Activated CD4-positive, alpha-beta T cell treated with anti-CD3 and anti-CD28 coated beads, Interleukin-2, amount 50 U/mL, for 1 hour (primary cell): ENCODE data around the gene KRT75.

Experiments used
- DNase-seq: peaks from one replicate; pipeline ENCODE4 v3.0.0-alpha.2; 2020

Gene KRT75

DNA sequence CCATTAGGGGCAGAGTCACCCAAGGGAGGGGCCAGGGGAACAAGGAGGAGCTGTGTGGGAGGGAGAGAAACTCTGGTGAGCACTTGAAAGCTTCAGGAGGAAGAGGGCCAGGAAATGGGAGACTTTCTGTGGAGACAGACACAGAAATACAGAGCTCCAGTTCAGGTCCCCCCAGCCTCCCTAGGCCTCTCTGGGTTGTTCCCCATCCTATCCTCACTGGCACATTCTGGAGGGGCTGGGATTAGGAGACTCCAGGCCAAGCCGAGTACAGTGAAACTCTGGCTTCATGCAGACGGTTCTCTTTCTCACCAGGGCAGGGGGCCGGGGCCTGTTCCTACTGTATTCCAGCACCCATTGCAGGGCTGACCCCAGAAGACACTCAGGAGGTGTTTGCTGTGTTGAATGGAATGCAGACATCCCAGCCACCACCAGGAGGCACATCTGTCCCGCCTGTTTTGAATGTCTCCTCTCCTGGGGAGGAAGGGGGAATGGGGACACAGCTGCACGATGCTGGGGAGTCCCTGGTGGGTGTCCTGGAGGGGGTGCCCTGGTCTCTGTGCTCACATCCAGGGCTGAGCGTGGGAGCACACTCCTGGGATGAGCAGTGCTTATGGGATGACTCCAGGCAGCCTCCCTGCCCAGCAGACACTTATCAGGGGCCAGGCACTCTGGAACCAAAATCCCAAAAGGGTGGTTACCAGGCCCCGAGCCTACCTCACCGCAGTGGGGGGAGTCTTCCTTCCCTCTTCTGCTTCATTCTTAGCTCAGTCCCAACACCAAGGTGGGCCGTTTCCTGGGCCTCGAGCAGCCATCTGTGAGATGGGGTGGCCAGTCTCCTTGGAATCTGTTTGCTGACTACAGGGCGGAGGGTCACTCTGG is 43.2 kb downstream of the KRT75 start:
- no peak for DNase-seq

DNA sequence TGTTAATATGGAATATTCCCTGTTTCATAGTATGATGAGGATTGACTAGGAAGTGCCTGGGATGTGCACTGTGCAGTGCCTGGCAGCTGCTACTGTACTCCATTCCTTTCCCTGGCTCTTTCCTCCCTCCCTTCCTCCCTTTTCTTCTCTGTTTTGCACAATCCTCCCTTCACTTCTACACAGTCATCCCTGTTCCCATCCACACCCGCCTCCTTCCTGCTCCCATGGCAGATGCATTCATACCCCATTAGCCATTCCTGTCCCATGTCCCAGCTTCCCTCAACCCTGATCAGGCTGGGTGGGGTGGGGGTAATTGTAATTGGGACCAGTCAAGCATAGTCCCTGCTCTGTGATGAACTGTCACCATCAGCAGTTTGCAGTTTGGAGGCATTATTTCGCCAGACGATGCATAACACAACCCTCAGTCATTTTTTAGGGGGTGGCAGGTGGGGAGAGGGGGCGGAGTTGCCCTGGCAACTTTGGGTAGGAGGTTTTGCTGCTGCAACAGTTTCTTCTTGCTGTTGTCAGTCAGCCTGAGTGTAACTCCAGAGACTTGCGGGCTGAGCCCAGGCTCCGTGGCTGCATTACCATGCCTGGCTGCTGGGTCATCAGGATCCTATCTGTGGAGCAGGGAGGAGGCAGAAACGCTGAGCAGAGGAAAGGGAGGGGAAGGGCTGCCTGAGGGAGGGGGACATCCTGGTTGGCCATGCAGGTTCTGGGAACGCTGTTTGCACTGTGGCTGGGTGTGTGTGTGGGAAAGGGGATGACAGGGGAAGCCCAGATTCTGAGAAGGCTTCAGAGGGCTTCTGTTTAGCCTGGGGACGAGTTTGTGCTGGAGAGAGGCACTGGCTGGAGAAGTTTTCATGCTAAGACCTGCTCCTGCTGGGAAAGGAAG is 44.6 kb downstream of the KRT75 start:
- DNase-seq: no peak

DNA sequence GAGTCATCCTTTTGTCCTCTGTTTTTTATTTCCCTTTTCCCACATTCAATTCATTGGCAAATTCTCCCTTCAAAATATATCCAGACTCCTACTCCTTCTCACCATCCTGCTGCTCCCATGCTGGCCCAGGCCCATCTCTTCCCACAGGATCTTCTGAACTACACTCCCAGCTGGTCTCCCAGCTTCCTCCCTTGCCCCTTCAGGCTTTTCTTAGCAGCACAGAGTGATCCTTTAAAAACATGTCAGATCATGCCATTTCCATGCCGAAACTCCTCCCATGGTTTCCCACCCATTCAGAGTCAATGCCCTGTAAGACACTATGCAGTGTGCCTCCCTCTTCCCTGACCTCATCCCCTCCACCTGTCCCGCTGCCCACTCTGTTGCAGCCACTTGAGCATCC is 46.3 kb downstream of the KRT75 start:
- DNase-seq: no peak

DNA sequence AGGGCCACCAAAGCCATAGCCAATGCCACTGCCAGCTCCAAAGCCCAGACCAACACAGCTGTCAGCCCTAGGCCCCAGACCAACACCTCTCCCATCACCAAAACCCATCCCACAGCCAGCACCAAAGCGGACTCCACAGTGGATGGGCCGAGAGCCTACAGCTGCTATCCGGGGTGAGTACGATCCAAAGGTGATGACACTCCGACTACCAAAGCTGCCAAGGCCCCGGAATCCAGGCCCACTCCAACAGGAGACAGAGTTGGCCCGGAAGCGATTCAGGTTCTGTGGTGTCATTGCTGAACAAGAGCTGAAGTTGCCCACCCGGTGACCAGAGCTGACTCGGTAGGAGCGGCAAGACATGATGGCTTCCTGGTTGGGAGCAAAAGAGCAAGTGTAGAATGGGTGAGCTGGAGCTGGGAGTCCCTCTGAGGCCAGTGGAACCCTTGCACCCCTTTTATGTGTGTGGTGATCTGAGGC is 48.9 kb downstream of the KRT75 start, which contains the start of gene KRT84:
TSS of gene KRT84 (minus strand) at position 427 of the 477 bp plus-strand sequence. CDS start at position 360, 67 bp downstream.
- DNase-seq: no peak

DNA sequence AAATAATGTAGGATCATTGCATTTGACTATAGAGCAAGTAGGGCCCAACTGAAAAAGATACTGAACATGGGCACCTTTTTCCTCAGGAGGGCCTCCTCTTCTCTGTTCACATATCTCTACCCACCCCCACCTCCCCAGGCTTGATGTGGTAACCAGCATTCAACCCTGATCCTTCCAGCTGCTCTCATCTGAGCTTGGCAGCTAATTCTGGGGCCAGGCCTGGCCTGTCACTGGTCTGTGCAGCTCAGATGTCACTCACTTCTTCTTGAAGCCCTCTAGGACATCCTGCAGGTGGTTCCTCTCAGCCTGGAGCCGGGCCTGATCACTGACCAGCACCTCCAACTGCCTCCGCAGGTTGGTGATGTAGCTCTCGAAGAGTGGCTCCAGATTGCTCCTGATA is 50.8 kb downstream of the KRT75 start:
- DNase-seq: no peak

DNA sequence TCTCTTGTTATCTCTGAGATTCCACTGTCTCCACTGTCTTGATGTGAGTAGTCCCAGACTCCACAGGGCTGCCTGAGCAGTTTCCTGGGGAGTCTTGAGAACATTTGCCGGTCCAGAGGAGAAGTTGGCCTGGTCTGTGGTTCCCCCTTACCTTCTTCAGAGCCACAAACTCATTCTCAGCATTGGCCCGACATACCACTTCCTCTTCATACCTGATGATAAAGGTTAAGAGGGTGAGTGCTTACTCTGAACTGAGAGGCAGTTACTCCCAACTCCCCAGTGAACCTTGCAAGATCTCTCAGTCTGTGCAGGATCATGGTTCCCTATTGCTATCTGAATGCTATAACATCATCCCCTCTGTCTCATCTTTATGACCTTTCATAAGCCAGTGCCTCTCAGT is 51.3 kb downstream of the KRT75 start:
- DNase-seq: no peak

DNA sequence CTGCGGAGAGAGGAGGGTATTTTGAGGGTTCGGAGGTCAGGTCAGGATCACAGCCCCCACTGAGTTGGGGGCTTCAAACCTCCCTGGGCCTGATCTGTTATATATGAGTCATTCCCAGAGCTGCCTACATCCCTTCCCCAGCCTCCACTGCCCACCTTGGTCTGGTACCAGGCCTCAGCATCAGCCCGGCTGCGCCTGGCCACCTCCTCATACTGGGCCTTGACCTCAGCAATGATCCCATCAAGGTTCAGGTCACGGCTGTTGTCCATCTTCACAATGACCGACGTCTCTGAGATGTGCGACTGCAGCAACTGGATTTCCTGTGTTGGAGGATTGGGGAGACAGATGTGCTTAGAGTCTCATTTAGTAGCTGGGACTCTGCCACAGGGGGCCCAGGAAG is 53.0 kb downstream of the KRT75 start:
- no peak for DNase-seq

DNA sequence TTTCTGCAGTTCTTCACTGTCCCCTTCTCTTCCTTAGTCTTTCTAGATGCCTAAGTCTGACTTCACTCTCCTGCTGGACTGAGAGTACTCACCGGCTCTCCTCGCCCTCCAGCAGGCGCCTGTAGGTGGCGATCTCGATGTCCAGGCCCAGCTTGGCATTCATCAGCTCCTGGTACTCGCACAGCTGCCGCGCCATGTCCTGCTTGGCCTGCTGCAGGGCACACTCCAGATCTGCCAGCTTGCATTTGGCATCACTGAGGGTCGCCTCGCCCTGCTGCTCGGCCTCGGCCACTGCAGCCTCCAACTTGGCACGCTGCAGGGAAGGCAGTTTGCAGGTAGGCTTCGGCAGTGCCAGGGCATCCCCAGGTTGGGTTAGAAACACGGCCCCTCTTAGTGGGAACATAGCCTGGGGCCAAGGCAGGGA is 53.9 kb downstream of the KRT75 start:
- no peak for DNase-seq

DNA sequence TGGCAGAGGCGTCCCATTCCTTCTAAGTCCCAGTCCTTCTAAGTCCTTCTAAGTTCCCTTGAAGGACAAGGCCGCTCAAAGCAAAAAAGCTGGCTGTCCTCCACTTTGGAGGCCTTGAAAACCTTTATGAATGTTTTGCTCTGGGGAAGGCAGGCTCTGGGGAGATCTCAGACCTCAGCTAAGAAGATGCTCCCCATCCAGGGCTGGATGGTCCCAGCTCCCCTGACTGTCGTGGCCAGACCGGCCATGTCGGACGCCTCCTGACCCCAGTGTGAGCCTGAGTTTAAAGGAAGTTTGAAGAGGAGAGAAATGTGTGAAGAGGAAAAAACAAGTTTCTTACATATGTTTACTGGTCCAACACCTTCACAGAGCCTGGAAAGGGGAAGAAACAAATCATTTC is 54.6 kb downstream of the KRT75 start:
- DNase-seq: no peak

DNA sequence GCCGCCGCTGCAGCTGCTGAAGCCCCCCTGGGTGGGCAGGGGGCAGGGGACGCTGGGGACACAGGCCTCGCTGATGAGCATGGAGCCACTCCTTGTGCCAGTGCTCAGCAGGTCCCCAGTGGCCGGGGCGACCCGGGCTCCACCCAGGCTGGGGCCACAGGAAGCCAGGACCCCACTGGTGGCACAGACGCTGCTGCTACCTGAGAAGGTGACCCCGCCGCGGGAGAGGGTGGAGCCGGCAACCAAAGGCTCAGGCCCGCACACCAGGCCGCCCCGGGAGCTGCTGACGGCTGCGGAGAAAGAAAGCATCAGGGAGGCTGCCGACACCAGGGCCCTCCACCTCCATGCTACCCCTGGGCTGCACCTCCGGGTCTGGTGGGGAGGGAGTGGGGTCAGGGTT is 56.1 kb downstream of the KRT75 start:
- no peak for DNase-seq

DNA sequence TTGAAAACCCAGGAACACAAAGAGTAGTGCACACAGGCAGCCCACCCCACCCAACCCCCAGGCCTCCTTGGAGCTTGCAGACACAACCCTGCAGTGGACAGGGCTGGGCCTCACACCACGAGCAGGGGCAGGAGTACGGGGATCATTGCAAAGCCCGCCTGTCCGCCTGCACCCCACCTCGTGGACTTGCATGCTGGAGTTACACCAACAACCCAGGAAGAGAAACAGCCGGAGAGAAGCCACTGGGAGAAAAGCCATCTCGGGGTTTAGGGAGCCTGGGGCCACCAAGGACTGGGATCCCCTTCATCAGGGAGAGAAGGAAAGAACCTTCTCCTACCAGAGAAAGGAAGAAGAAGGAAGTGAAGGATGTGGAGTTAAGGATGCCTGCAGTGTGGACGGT is 56.9 kb downstream of the KRT75 start:
- no peak for DNase-seq
